Heart left ventricle (tissue), 16 donors: ENCODE measurements around the gene LHX6. TPM values are rescaled to one million over a fixed set of nuclear protein-coding genes. Genes with fewer than 3 reads are reported as not detected.

Experiments
- ATAC-seq, 4 donors: fragments of 200-7000 bp; cut with Tn5 transposase; one replicate each; pipeline ENCODE4 v1.9.1; 2020 to 2022; ENCODE audit warnings: moderate library complexity in 4 of 4, mild to moderate bottlenecking in 3 of 4, moderate number of reproducible peaks in 1 of 4
- DNase-seq, 5 donors: peaks; one replicate each; pipeline ENCODE4 v3.0.0-alpha.2; 2020
- H3K27ac ChIP-seq, 12 donors: fragments of 200-600 bp; sonication (generic) in 4 of 12; one replicate each; pipeline versions ENCODE4 v1.5.0 to v1.8.0; 2016 to 2022; ENCODE audit warnings: mild to moderate bottlenecking in 2 of 12
- H3K27me3 ChIP-seq, 9 donors: fragments of 200-600 bp; sonication (generic) in 2 of 9; one replicate each; pipeline versions ENCODE4 v1.5.1 to v1.8.0; 2016 to 2022; ENCODE audit warnings: mild to moderate bottlenecking in 3 of 9
- H3K36me3 ChIP-seq, 9 donors: fragments of 200-600 bp; sonication (generic) in 2 of 9; one replicate each; pipeline versions ENCODE4 v1.5.0 to v1.8.0; 2018 to 2022; ENCODE audit warnings: mild to moderate bottlenecking in 2 of 9
- H3K4me1 ChIP-seq, 12 donors: fragments of 200-600 bp; sonication (generic) in 4 of 12; one replicate each; pipeline versions ENCODE4 v1.5.0 to v1.8.0; 2016 to 2022; ENCODE audit warnings: mild to moderate bottlenecking in 3 of 12
- H3K4me3 ChIP-seq, 12 donors: fragments of 200-600 bp; sonication (generic) in 4 of 12; one replicate each; pipeline versions ENCODE4 v1.5.0 to v1.8.0; 2017 to 2022; ENCODE audit warnings: mild to moderate bottlenecking in 9 of 12, moderate library complexity in 4 of 12
- H3K9me3 ChIP-seq, 12 donors: fragments of 200-600 bp; sonication (generic) in 4 of 12; one replicate each; pipeline versions ENCODE4 v1.5.0 to v1.8.0; 2016 to 2022; ENCODE audit warnings: mild to moderate bottlenecking in 1 of 12
- POLR2A ChIP-seq, 2 donors: fragments of 450-650 bp; IDR thresholded peaks; one replicate each; pipeline ENCODE4 v1.6.1; 2017; ENCODE audit warnings: antibody characterized with exemption in 2 of 2, mild to moderate bottlenecking in 2 of 2, moderate library complexity in 2 of 2
- WGBS, 4 donors: extraction: QIAGEN DNeasy Blood & Tissue Kit in 2 of 4; methylation state at CpG; one replicate each; pipeline versions ENCODE4 v1.1.5 to v1.1.7; 2013 to 2018; 5-methylcytosine and 5-hydroxymethylcytosine counted together
- intact Hi-C, 10 donors: fragments of 100-400 bp; cut with DNase I; formaldehyde crosslinking; loops; one replicate each; pipeline versions ENCODE4 v1.11.1 to v1.14.2; 2022
- polyA plus RNA-seq, 2 donors: library from polyadenylated mRNA; stranded (reverse); fragments of 200-250 nt; gene quantifications; one replicate each; pipeline ENCODE4 v1.2.3, GENCODE V29; 2013
- total RNA-seq, 9 donors: library from RNA; depleted of rRNA in 2 of 9; stranded (reverse); fragments of >200 nt in 2 of 9; fragmentation: NEBNext Ultra II Directional in 3 of 9; extraction: Animal tissue kit (Norgen Biotek cat#: 25700) in 3 of 9; gene quantifications; one replicate each; pipeline versions ENCODE4 v1.1.0 to v1.2.4, GENCODE V29; 2016 to 2023
- TF ChIP-seq, protein P1 (sequence below), 12 donors: fragments of 200-600 bp; sonication (generic) in 4 of 12; IDR thresholded peaks; one replicate each; pipeline versions ENCODE4 v1.5.0 to v1.8.0; 2018 to 2022; ENCODE audit warnings: antibody characterized with exemption in 12 of 12, mild to moderate bottlenecking in 5 of 12
- donor health status: ischemic (EF 13 %, LVEDD 7.1; RV severe dilation, severe dysfunction).
- donor health status: healthy with polysubstance abuse.
- donor health status: DM: no; HTN: yes; CAD: no.
- donor health status: DM: no; HTN: no; CAD: no.
- donor health status: ischemic (EF 25% LVEDD 6.9; RV normal size, moderate dysfunction).
- donor health status: ischemic (EF 25% LVEDD 5.7; RV mildly dilated, moderate dysfunction).
- donor health status: healthy.
- donor health status: DM: yes; HTN: yes; CAD: no.
- donor health status: ischemic (EF 35%, LVEDD 5.7; RV mildly dilated, moderate dysfunction).
- donor health status: nonischemic (EF 11% LVEDD 7.7; RV severe dilation, severe dysfunction).
- donor health status: DM: yes; HTN: yes; CAD: no.
- donor health status: PGD.
- donor health status: ischemic (EF 29% LVEDD 5.4; RV normal size, mild dysfunction).
- donor health status: nonischemic (EF 23%, LVEDD 6.1; RV moderate dilation, normal function).

LHX6 gene
- total and polyA plus RNA-seq, 11 donors = 2.9 to 11.2 (median 6.5) TPM

DNA sequence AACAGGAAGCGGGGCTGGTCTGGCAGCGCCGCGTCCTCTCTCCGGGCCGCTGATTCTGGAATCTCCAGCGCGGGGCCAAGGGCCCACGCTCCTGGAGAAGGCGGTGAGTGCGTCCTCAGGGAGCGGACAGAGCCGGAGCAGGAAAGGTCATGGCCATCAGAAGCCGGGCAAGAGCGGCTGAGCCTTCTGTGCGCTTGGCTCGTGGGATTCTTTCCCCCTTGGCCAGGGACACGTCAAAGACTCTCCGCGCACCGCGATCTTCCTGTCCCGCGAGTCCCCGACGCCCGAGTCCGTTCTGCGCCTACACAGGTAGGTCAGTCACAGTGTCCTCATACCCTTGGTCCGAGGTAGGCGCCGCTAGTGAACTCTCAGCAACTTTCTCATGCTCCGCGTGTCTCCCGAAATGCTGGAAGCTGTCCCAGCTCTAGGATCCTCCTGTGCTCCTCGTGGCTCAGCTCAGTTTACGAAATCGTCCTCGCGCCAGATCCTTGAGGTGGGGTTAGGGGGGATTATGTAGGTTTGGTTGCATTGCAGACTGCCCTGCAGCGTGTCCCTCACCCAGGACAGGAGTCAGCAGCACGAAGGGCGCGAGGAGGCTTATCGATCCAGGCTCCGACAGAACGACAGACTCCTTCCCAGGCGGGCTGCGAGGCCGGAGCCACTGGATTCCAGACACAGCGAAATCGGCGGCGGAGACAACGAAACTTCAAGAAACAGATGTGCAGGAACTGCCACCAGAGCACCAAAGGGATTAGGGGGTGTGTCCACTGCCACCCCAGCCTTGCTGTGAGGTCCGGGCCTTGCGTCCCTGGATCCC, 8.7 kb downstream of the LHX6 start:
- Histone ChIP-seq H3K27me3 (peaks cover 36 to 100% (median 89%) of the 10 kb centered on the region in 9 donors), H3K9me3 (no peaks in the 10 kb centered on the region), H3K27ac (peak overlapping the region in 1 of 12 donors; percentile 8), H3K36me3 (no peaks in the 10 kb centered on the region), H3K4me1 (peaks cover 0 to 52% (median 23%) of the 10 kb centered on the region in 12 donors), H3K4me3 (peak overlapping the region in 10 of 12 donors; percentile 2 to 42 (median 22))
- intact Hi-C loops = loop anchor here in 2 of 10 donors (5.0 to 10.0 kb wide), 2 partner anchors 93 to 95 kb away; no protein-coding TSS in a partner anchor
- peak in 2 of 4 donors; percentile 26 to 31 for ATAC-seq
- DNase-seq = no peak
- 13 to 29% (median 22%) methylated on average over 45 to 57 of the region's 57 CpGs for WGBS, 4 donors
- no peak for TF ChIP-seq POLR2A (IDR thresholded peaks at IDR 0.05)
- TF ChIP-seq, protein P1, sequence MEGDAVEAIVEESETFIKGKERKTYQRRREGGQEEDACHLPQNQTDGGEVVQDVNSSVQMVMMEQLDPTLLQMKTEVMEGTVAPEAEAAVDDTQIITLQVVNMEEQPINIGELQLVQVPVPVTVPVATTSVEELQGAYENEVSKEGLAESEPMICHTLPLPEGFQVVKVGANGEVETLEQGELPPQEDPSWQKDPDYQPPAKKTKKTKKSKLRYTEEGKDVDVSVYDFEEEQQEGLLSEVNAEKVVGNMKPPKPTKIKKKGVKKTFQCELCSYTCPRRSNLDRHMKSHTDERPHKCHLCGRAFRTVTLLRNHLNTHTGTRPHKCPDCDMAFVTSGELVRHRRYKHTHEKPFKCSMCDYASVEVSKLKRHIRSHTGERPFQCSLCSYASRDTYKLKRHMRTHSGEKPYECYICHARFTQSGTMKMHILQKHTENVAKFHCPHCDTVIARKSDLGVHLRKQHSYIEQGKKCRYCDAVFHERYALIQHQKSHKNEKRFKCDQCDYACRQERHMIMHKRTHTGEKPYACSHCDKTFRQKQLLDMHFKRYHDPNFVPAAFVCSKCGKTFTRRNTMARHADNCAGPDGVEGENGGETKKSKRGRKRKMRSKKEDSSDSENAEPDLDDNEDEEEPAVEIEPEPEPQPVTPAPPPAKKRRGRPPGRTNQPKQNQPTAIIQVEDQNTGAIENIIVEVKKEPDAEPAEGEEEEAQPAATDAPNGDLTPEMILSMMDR (IDR thresholded peaks at IDR 0.05) = no peak

DNA sequence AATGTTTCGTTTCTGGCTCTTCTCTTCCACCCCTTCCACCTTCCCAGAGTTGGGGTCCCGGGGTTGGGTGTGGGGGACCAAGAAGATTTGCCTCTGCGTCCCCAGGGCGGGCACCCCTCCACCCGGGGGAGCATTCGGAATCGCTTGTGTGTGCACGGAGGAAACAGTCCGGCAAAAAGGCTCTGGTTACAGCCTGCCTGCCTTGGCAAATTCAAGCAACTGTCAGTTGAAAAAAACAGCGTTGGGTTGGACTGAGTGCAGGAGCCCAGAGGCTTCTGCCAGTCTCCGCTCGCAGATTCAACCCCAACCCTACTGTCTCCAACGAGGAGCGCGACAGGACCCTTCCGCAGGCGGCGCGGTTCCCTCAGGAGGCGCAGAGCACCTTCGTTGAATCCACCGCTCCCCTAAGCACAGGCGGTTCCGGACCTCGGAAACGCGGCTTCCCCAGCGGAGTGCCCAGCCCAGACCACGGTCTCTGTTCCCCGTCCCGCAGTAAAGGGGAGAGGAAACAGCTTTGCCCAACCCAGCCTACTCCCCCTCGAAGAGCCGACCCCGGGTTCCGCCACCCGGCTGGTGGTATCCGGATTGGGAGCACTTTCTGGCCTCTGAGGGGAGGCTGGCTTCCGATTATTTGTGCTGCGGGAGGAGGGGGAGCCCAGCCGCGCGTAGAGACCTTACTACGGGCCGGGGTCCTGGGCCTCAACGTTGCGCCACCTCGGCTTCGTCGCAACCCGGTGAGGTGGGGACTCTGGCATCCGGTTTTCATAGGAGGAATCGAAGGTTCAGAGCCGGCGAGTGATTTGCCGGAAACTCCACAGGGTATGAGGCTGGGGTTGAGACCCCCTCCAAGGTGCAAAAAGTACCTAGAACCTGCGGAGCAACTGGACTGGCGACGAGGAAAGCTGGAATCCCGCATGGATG, 9.6 kb downstream of the LHX6 start:
- Histone ChIP-seq H3K4me1 (peaks cover 0 to 56% (median 23%) of the 10 kb centered on the region in 12 donors), H3K9me3 (no peaks in the 10 kb centered on the region), H3K4me3 (peak overlapping the region in 11 of 12 donors; percentile 2 to 42 (median 22)), H3K27me3 (peaks cover 39 to 100% (median 92%) of the 10 kb centered on the region in 9 donors), H3K27ac (peak overlapping the region in 1 of 12 donors; percentile 8), H3K36me3 (no peaks in the 10 kb centered on the region)
- peak in 2 of 4 donors; percentile 27 to 32 for ATAC-seq
- intact Hi-C loops = no loop called here
- no peak for DNase-seq
- 5 to 19% (median 14%) methylated on average over 43 to 59 of the region's 59 CpGs for WGBS, 4 donors
- no peak for TF ChIP-seq POLR2A (IDR thresholded peaks at IDR 0.05)
- TF ChIP-seq, protein P1 (IDR thresholded peaks at IDR 0.05) = no peak

DNA sequence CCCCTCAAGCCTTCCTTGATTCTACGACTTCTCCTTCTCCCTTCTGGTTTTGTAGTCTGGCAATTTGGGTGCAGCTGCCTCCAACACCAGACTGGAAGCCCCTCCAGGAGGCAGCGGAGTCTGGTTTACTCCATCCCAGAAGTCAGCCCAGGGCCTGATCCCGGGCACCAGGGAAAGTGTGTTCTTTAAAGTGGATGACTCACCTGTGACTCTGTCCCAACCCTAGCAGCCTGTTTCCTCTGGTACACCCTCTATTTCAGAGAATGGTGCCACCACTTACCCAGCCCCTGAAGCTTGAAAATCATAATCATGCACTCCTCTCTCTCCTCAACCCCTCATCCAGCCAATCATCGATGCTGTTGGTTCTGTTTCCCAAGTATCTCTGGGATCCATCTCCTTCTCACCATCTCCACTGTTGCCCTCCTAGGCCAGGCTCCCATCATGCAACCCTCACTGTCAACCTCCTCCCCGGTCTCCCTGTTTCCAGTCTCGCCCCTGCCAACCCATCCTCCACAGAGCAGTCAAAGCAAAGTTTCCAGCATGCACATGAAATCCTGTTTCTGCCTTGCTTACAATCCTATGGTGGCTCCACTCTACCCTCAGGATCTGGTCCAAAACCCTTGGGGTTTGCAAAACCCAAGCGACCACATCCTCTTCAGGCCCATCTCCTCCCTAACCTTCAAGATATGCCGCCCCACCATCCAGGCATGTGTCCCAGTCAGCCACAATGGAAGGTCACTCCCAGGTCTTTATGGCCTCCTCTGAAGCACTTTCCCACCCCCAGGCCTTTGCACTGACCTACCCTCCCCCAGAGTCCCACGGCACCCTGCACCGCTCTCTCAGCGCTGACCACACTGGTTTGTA, 10.5 kb downstream of the LHX6 start:
- H3K9me3 ChIP-seq = no peaks in the 10 kb centered on the region
- WGBS, 4 donors = 43 to 56% (median 51%) methylated on average over 11 of the region's 11 CpGs
- no peak overlapping the region for H3K27ac ChIP-seq
- H3K4me3 ChIP-seq = peak overlapping the region in 2 of 12 donors; percentile 2 to 42
- H3K36me3 ChIP-seq = no peaks in the 10 kb centered on the region
- TF ChIP-seq, protein P1 (IDR thresholded peaks at IDR 0.05) = no peak
- no peak for TF ChIP-seq POLR2A (IDR thresholded peaks at IDR 0.05)
- ATAC-seq = no peak
- peaks cover 45 to 100% (median 96%) of the 10 kb centered on the region in 9 donors for H3K27me3 ChIP-seq
- no peak for DNase-seq
- intact Hi-C loops = no loop called here
- peaks cover 0 to 64% (median 26%) of the 10 kb centered on the region in 12 donors for H3K4me1 ChIP-seq
